ENCODE data around the gene ANKRD23. TPM values are rescaled to one million over a fixed set of nuclear protein-coding genes. Genes with fewer than 3 reads are reported as not detected.

The ANKRD23 gene
- total RNA-seq, 1 donor: 2.3 TPM

- no peak for DNase-seq (ENCODE audit: low read depth)
- no peak for TF ChIP-seq CTCF (IDR thresholded peaks at IDR 0.05; ENCODE audit: insufficient read depth, low read length)
- H3K4me3 ChIP-seq (ENCODE audit: low read depth, low read length): no peak overlapping the region
These were observed 33.2 kb upstream of the ANKRD23 start for GRCh38 chr2:96877042-96877451.

DNA sequence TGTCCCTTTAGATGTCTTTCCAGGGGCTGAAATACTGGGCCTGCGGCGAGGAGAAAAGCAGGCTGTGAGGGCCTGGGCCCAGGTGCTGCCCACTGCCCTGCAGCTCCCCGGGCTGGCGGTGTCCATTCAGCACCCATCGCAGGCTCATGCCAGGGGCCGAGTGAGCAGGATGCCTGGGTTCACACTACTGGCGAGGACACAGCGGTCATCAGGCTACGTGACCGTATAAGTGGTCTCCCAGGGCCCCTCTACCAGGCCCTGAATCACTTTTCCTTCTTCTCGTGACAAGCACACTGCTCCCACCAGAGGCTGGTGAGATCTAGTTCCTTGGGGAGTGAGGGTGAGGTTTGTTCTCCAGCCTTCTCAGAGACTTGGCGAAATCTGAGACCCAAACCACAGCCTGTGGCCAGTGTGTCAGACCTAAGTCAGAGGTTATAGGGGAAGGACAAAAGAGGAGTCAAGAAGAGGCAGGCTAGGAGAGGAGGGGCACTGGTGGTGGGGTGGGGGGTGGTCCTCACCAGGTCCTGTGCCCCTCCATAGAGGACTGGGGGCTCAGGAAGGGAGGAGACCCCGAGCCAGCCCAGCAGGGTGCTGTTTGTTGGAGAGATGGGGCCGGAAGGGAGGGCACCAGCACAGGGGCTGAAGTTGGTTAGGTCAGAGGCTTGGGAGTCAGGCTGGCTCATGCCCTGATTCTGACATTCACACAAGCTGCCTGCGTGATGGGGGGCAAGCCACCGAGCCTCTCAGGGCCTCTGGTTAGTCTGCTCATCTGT, 32.6 kb upstream of the ANKRD23 start:
- no peak for DNase-seq (ENCODE audit: low read depth)
- TF ChIP-seq CTCF (IDR thresholded peaks at IDR 0.05; ENCODE audit: insufficient read depth, low read length): no peak
- no peak overlapping the region for H3K4me3 ChIP-seq (ENCODE audit: low read depth, low read length)

GRCh38 chr2:96875498-96876268, 31.9 kb upstream of the ANKRD23 start:
- DNase-seq (ENCODE audit: low read depth): no peak
- TF ChIP-seq CTCF (IDR thresholded peaks at IDR 0.05; ENCODE audit: insufficient read depth, low read length): no peak
- H3K4me3 ChIP-seq (ENCODE audit: low read depth, low read length): no peak overlapping the region

- H3K4me3 ChIP-seq (ENCODE audit: low read depth, low read length): no peak overlapping the region
- TF ChIP-seq CTCF (IDR thresholded peaks at IDR 0.05; ENCODE audit: insufficient read depth, low read length): no peak
- no peak for DNase-seq (ENCODE audit: low read depth)
These were observed 30.5 kb upstream of the ANKRD23 start for GRCh38 chr2:96874198-96874831.

DNA sequence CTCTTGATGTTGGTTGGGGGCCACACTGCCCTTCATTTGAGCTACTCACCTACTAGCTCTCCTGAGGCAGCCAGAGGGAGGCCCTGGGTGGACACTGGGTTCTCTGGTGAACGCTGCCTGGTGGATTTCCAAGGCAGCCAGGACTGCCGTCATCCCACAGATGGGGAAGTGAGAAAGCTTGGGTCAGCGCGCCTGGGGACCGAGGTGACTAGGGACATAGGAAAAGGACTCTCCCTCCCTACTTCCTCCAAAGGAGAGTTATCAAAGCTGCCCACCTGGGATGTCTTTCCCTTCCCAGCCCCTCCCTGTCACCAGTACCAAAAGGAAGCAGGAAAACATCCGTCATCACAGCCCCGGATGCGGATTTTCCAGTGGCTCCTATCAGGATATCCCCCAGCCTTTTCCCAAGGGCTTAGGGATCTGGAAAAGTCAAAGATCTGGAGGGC, 29.9 kb upstream of the ANKRD23 start:
- DNase-seq (ENCODE audit: low read depth): no peak
- no peak for TF ChIP-seq CTCF (IDR thresholded peaks at IDR 0.05; ENCODE audit: insufficient read depth, low read length)
- no peak overlapping the region for H3K4me3 ChIP-seq (ENCODE audit: low read depth, low read length)

DNA sequence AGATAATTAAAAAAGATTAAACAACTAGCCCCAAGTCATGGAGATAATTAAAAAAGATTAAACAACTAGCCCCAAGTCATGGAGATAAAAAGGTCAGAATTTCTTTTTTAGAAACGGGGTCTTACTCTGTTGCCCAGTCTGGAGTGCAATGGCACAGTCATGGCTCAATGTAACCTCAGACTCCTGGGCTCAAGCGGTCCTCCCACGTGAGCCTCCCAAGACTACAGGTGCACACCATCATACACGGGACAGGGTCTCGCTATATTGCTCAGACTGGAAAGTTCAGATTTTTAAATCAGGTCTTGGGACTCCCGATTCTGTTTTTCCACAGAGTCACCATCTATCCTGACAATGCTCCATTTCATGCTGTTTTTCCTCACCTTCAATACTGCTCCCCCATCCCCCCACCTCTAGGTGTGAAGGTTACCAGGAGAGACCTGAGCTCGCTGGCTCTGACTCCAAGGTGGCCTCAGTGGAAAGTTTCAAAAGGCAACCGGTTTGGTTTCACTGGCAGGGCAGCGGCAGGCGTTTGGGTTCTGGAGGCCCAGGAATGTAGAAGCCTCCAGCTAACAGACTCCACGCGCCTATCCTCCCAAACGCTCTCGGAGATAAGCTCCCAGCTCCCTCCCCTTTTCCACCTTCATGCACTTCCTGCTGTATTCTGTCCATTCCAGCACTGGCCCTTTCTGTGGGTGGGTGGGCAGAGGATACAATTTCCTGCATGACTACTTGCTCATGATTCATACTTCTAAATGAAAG, 28.9 kb upstream of the ANKRD23 start:
- no peak for TF ChIP-seq CTCF (IDR thresholded peaks at IDR 0.05; ENCODE audit: insufficient read depth, low read length)
- H3K4me3 ChIP-seq (ENCODE audit: low read depth, low read length): no peak overlapping the region

More for the DNA sequence above, 28.9 kb upstream of the ANKRD23 start:
- peak; percentile 33 for DNase-seq (ENCODE audit: low read depth)
